ES-I3 (cell line): ENCODE data around the gene CDK5.

ENCODE experiments used
- H3K36me3 ChIP-seq: 2 replicates; pipeline ENCODE4 v1.6.1; 2013; ENCODE audit warnings: mild to moderate bottlenecking, low read length, control low read depth, moderate library complexity; ENCODE audit not compliant: insufficient read depth
- H3K4me1 ChIP-seq: 2 replicates; pipeline ENCODE4 v1.6.1; 2013; ENCODE audit warnings: mild to moderate bottlenecking, control low read depth, low read length; ENCODE audit not compliant: insufficient read depth
- H3K9ac ChIP-seq: 2 replicates; pipeline ENCODE4 v1.6.1; 2013; ENCODE audit warnings: low read depth, mild to moderate bottlenecking, low read length, moderate library complexity
- H3K9me3 ChIP-seq: 2 replicates; pipeline ENCODE4 v1.6.1; 2013; ENCODE audit warnings: mild to moderate bottlenecking, low read length, moderate library complexity; ENCODE audit not compliant: control insufficient read depth, insufficient read depth

CDK5 gene

GRCh38 chr7:151057506-151057988, at the start of gene CDK5:
CDK5 (minus strand) TSS chr7:151057897; CDS start chr7:151057848, 49 bp downstream.
- no peaks in the 10 kb centered on the region for H3K36me3 ChIP-seq
- H3K9ac ChIP-seq: peak within 1 kb of the TSS; percentile 74
- peaks cover 6% of the 10 kb centered on the region; the same call in 1 of the 2 replicates for H3K4me1 ChIP-seq
- H3K9me3 ChIP-seq: no peaks in the 10 kb centered on the region

- peaks cover 26% of the 10 kb centered on the region; the same call in 1 of the 2 replicates for H3K4me1 ChIP-seq
- H3K9ac ChIP-seq: peak overlapping the region; percentile 55
- no peaks in the 10 kb centered on the region for H3K36me3 ChIP-seq
- no peaks in the 10 kb centered on the region for H3K9me3 ChIP-seq
Measured at GRCh38 chr7:151104411-151105235, 46.9 kb upstream of the CDK5 start.

GRCh38 chr7:151103973-151104372, 46.3 kb upstream of the CDK5 start:
- no peaks in the 10 kb centered on the region for H3K36me3 ChIP-seq
- peak overlapping the region; percentile 55; the same call in 1 of the 2 replicates for H3K9ac ChIP-seq
- peaks cover 29% of the 10 kb centered on the region; the same call in 1 of the 2 replicates for H3K4me1 ChIP-seq
- no peaks in the 10 kb centered on the region for H3K9me3 ChIP-seq

- Histone ChIP-seq H3K36me3 (no peaks in the 10 kb centered on the region), H3K9ac (no peak overlapping the region; the same call in 1 of the 2 replicates), H3K4me1 (peaks cover 29% of the 10 kb centered on the region; the same call in 1 of the 2 replicates), H3K9me3 (no peaks in the 10 kb centered on the region)
Measured at GRCh38 chr7:151102991-151103390, 45.3 kb upstream of the CDK5 start.

GRCh38 chr7:151101621-151102396, 44.1 kb upstream of the CDK5 start:
- H3K4me1 ChIP-seq: peaks cover 29% of the 10 kb centered on the region; the same call in 1 of the 2 replicates
- H3K9me3 ChIP-seq: no peaks in the 10 kb centered on the region
- no peaks in the 10 kb centered on the region for H3K36me3 ChIP-seq
- H3K9ac ChIP-seq: no peak overlapping the region

GRCh38 chr7:151100921-151101320, 43.2 kb upstream of the CDK5 start:
- H3K4me1 ChIP-seq: peaks cover 29% of the 10 kb centered on the region; the same call in 1 of the 2 replicates
- H3K36me3 ChIP-seq: no peaks in the 10 kb centered on the region
- H3K9me3 ChIP-seq: no peaks in the 10 kb centered on the region
- no peak overlapping the region for H3K9ac ChIP-seq

GRCh38 chr7:151099486-151100211, 42.0 kb upstream of the CDK5 start:
- Histone ChIP-seq H3K4me1 (peaks cover 24% of the 10 kb centered on the region; the same call in 1 of the 2 replicates), H3K9me3 (no peaks in the 10 kb centered on the region), H3K36me3 (no peaks in the 10 kb centered on the region), H3K9ac (no peak overlapping the region)

- Histone ChIP-seq H3K36me3 (no peaks in the 10 kb centered on the region), H3K9ac (no peak overlapping the region), H3K9me3 (no peaks in the 10 kb centered on the region), H3K4me1 (peaks cover 12% of the 10 kb centered on the region; the same call in 1 of the 2 replicates)
Measured at GRCh38 chr7:151095828-151096475, 38.3 kb upstream of the CDK5 start.

GRCh38 chr7:151095123-151095797, 37.6 kb upstream of the CDK5 start:
- Histone ChIP-seq H3K4me1 (peaks cover 12% of the 10 kb centered on the region; the same call in 1 of the 2 replicates), H3K36me3 (no peaks in the 10 kb centered on the region), H3K9ac (no peak overlapping the region), H3K9me3 (no peaks in the 10 kb centered on the region)

GRCh38 chr7:151094675-151095074, 37.0 kb upstream of the CDK5 start:
- Histone ChIP-seq H3K36me3 (no peaks in the 10 kb centered on the region), H3K4me1 (peaks cover 9% of the 10 kb centered on the region; the same call in 1 of the 2 replicates), H3K9me3 (no peaks in the 10 kb centered on the region), H3K9ac (no peak overlapping the region)

- Histone ChIP-seq H3K4me1 (peaks cover 13% of the 10 kb centered on the region; the same call in 1 of the 2 replicates), H3K9me3 (no peaks in the 10 kb centered on the region), H3K36me3 (no peaks in the 10 kb centered on the region), H3K9ac (no peak overlapping the region)
Measured at GRCh38 chr7:151093748-151094147, 36.1 kb upstream of the CDK5 start.

- Histone ChIP-seq H3K9ac (no peak overlapping the region), H3K9me3 (no peaks in the 10 kb centered on the region), H3K4me1 (peaks cover 21% of the 10 kb centered on the region; the same call in 1 of the 2 replicates), H3K36me3 (no peaks in the 10 kb centered on the region)
Measured at GRCh38 chr7:151091988-151092387, 34.3 kb upstream of the CDK5 start.

GRCh38 chr7:151091431-151091830, 33.7 kb upstream of the CDK5 start:
- H3K9ac ChIP-seq: no peak overlapping the region
- H3K36me3 ChIP-seq: no peaks in the 10 kb centered on the region
- peaks cover 21% of the 10 kb centered on the region; the same call in 1 of the 2 replicates for H3K4me1 ChIP-seq
- H3K9me3 ChIP-seq: no peaks in the 10 kb centered on the region
